B cell (primary cell): ENCODE data around the gene NEURL2. TPM values are rescaled to one million over a fixed set of nuclear protein-coding genes. Genes with fewer than 3 reads are reported as not detected.

Experiments
- ATAC-seq: fragments of 200-7000 bp; cut with Tn5 transposase; one replicate; pipeline ENCODE4 v1.10.0; 2021; ENCODE audit warnings: low read depth, mild to moderate bottlenecking, moderate number of reproducible peaks, moderate library complexity
- CTCF ChIA-PET: fragments of 350-600 bp; sonication (Branson Sonifier 250); formaldehyde crosslinking; loops from one replicate; lab custom pipeline; 2021; ENCODE audit warnings: antibody characterized with exemption, inconsistent platforms; lab: Charles Lee
- POLR2A ChIA-PET: fragments of 350-600 bp; sonication (Branson Sonifier 250); formaldehyde crosslinking; loops from one replicate; lab custom pipeline; 2021; ENCODE audit warnings: antibody characterized with exemption; lab: Charles Lee
- DNase-seq: peaks from one replicate; pipeline ENCODE4 v3.0.0; 2013
- H2AFZ ChIP-seq: 2 replicates; pipeline ENCODE4 v1.6.1; 2012; ENCODE audit warnings: mild to moderate bottlenecking, low read depth, low read length; ENCODE audit not compliant: insufficient read depth, poor library complexity, severe bottlenecking
- H3K27ac ChIP-seq, 2 donors: 1 replicate in 1 of 2; 2 replicates in 1 of 2; pipeline ENCODE4 v1.5.1; 2012 to 2013; ENCODE audit warnings: low read length in 2 of 2, mild to moderate bottlenecking in 2 of 2, moderate library complexity in 1 of 2
- H3K27me3 ChIP-seq, 4 experiments: fragments of 200-600 bp in 1 of 4; sonication (generic) in 1 of 4; replicated peaks in 1 of 4; 1 replicate in 2 of 4; 2 replicates in 2 of 4; pipeline versions ENCODE4 v1.6.1 to v1.7.0; 2013 to 2016; ENCODE audit warnings: low read length in 3 of 4, mild to moderate bottlenecking in 2 of 4, mixed read lengths in 1 of 4, moderate library complexity in 1 of 4; ENCODE audit not compliant: insufficient read depth in 4 of 4, control insufficient read depth in 3 of 4; ENCODE audit errors: control extremely low read depth in 1 of 4
- H3K36me3 ChIP-seq, 2 experiments: replicated peaks in 1 of 2; 1 replicate in 1 of 2; 2 replicates in 1 of 2; pipeline versions ENCODE4 v1.6.1 to v1.7.1; 2013; ENCODE audit warnings: low read length in 1 of 2; ENCODE audit not compliant: insufficient read depth in 2 of 2, control insufficient read depth in 1 of 2; ENCODE audit errors: control extremely low read depth in 1 of 2, extremely low read depth in 1 of 2
- H3K4me1 ChIP-seq, 2 donors: fragments of 200-600 bp in 1 of 2; sonication (generic) in 1 of 2; 1 replicate in 1 of 2; 2 replicates in 1 of 2; pipeline versions ENCODE4 v1.5.1 to v1.6.1; 2013 to 2017; ENCODE audit warnings: low read length in 2 of 2; ENCODE audit not compliant: control insufficient read depth in 2 of 2, insufficient read depth in 2 of 2
- H3K4me2 ChIP-seq: replicated peaks from 2 replicates; pipeline ENCODE3; 2012; ENCODE audit warnings: mild to moderate bottlenecking, low read depth, low read length; ENCODE audit not compliant: poor library complexity, severe bottlenecking
- H3K4me3 ChIP-seq, 5 experiments: fragments of 200-600 bp in 1 of 5; sonication (generic) in 1 of 5; 1 replicate in 3 of 5; 2 replicates in 2 of 5; pipeline versions ENCODE4 v1.5.1 to v1.7.0; 2011 to 2016; ENCODE audit warnings: low read length in 4 of 5, mild to moderate bottlenecking in 4 of 5, low read depth in 2 of 5, control low read depth in 1 of 5, moderate library complexity in 1 of 5; ENCODE audit not compliant: insufficient read depth in 1 of 5; ENCODE audit errors: control extremely low read depth in 1 of 5, extremely low read depth in 1 of 5
- H3K79me2 ChIP-seq: fragments of 200-600 bp; sonication (generic); one replicate; pipeline ENCODE4 v1.6.0; 2016; ENCODE audit warnings: low read length; ENCODE audit not compliant: control insufficient read depth, insufficient read depth
- H3K9ac ChIP-seq: fragments of 200-600 bp; sonication (generic); 2 replicates; pipeline ENCODE4 v1.6.1; 2017; ENCODE audit warnings: mild to moderate bottlenecking, low read length, moderate library complexity
- H3K9me3 ChIP-seq, 3 donors: one replicate each; pipeline versions ENCODE4 v1.6.1 to v1.7.1; 2013; ENCODE audit warnings: low read length in 2 of 3; ENCODE audit not compliant: control insufficient read depth in 2 of 3, insufficient read depth in 1 of 3; ENCODE audit errors: control extremely low read depth in 1 of 3
- H4K20me1 ChIP-seq: 2 replicates; pipeline ENCODE4 v1.6.0; 2012; ENCODE audit warnings: mild to moderate bottlenecking, low read length; ENCODE audit not compliant: insufficient read depth, control insufficient read depth, poor library complexity, severe bottlenecking
- H3K27ac Mint-ChIP-seq: one replicate; pipeline ENCODE4 v1.8.0; 2021; ENCODE audit warnings: mixed read lengths
- H3K27me3 Mint-ChIP-seq: one replicate; pipeline ENCODE4 v1.8.0; 2021; ENCODE audit warnings: mixed read lengths
- H3K4me1 Mint-ChIP-seq: one replicate; pipeline ENCODE4 v1.8.0; 2021; ENCODE audit warnings: mixed read lengths
- H3K4me3 Mint-ChIP-seq: one replicate; pipeline ENCODE4 v1.8.0; 2021; ENCODE audit warnings: mixed read lengths
- H3K9me3 Mint-ChIP-seq: one replicate; pipeline ENCODE4 v1.8.0; 2022; ENCODE audit warnings: mixed read lengths; ENCODE audit not compliant: insufficient read depth
- CTCF ChIP-seq: fragments of 200-600 bp; IDR thresholded peaks from one replicate; pipeline ENCODE4 v1.8.0; 2022; ENCODE audit warnings: antibody characterized with exemption, mild to moderate bottlenecking
- EZH2 ChIP-seq: IDR thresholded peaks from 2 replicates; pipeline ENCODE4 v1.6.1; 2012; ENCODE audit warnings: borderline replicate concordance, low read depth, mild to moderate bottlenecking, moderate library complexity, low read length; ENCODE audit not compliant: insufficient read depth, poor library complexity, severe bottlenecking
- WGBS: methylation state at CpG from one replicate; pipeline ENCODE4 v1.1.5; 2013; ENCODE audit warnings: missing lambda C conversion rate; ENCODE audit not compliant: insufficient coverage; 5-methylcytosine and 5-hydroxymethylcytosine counted together
- intact Hi-C: fragments of 100-400 bp; cut with micrococcal nuclease; formaldehyde crosslinking; loops from one replicate; pipeline ENCODE4 v1.10.0; 2022
- polyA minus RNA-seq: library from RNA; depleted of rRNA, polyadenylated mRNA; stranded (reverse); fragments of >200 nt; gene quantifications from 2 replicates; pipeline ENCODE4 v1.2.3, GENCODE V29; 2012
- polyA plus RNA-seq: library from polyadenylated mRNA; depleted of rRNA; stranded (reverse); fragments of >200 nt; gene quantifications from 2 replicates; pipeline ENCODE4 v1.2.3, GENCODE V29; 2012
- total RNA-seq, 2 donors: library from RNA; stranded (reverse); fragments of 120-200 nt in 1 of 2; gene quantifications; 1 replicate in 1 of 2; 2 replicates in 1 of 2; pipeline versions ENCODE4 v1.2.3 to v1.2.4, GENCODE V29; 2013 to 2022

Gene NEURL2
- total RNA-seq (4.1 and 5.4 TPM in 2 replicates), polyA plus RNA-seq (1.6 and 3.3 TPM in 2 replicates), polyA minus RNA-seq (2.5 and 4.2 TPM in 2 replicates)
- total RNA-seq (2013): 3.1 TPM

- DNase-seq (peak; percentile 91), ATAC-seq (peak; percentile 83)
- H3K4me3 ChIP-seq: peak within 1 kb of the TSS; percentile 22 to 95 (median 78)
- TF ChIP-seq CTCF (no peak), EZH2 (no peak)
- peaks cover 0 to 19% of the 10 kb centered on the region in 2 experiments for H3K36me3 ChIP-seq
- peaks cover 24 to 29% of the 10 kb centered on the region in 2 donors for H3K4me1 ChIP-seq
- Mint-ChIP-seq H3K4me3 (peak within 1 kb of the TSS; percentile 97), H3K27ac (peak within 1 kb of the TSS; percentile 96), H3K27me3 (no peaks in the 10 kb centered on the region), H3K9me3 (no peaks in the 10 kb centered on the region), H3K4me1 (peaks cover 31% of the 10 kb centered on the region)
- no peaks in the 10 kb centered on the region for H3K9me3 ChIP-seq
- H3K79me2 ChIP-seq: peaks cover 7% of the 10 kb centered on the region
- peak within 1 kb of the TSS; percentile 85 for H3K9ac ChIP-seq
- POLR2A ChIA-PET: interaction anchor here (0.5 to 5.3 kb wide), 8 partner anchors 10 to 92 kb away, joined by 4 to 41 read pairs (median 6); partner anchors contain the start of genes ACOT8, PCIF1, ZNF335 and ZSWIM1
- H3K27me3 ChIP-seq: no peaks in the 10 kb centered on the region
- WGBS: under 1% methylated on average over 74 of the region's 78 CpGs
- peak within 1 kb of the TSS; percentile 51 to 80 for H3K27ac ChIP-seq
- H3K4me2 ChIP-seq: peak within 1 kb of the TSS; percentile 99
- H2AFZ ChIP-seq: peak within 1 kb of the TSS; percentile 93
- intact Hi-C loops: loop anchor here (1.0 to 2.0 kb wide), 9 partner anchors 10 to 100 kb away; partner anchors contain the start of genes ACOT8, DNTTIP1, UBE2C and WFDC3
- CTCF ChIA-PET: interaction anchor here (1.8 to 3.2 kb wide), 4 partner anchors 10 to 92 kb away, joined by 9 to 24 read pairs (median 11); partner anchors contain the start of gene ZSWIM1
- no peaks in the 10 kb centered on the region for H4K20me1 ChIP-seq
These were observed at the start of gene NEURL2, which contains the start of gene CTSA for GRCh38 chr20:45890985-45891983. TSS of gene NEURL2 (minus strand) at chr20:45891208. CDS start at chr20:45890991, 217 bp downstream. TSS of gene CTSA (plus strand) at chr20:45891335. CDS start at chr20:45891569, 234 bp downstream.
